Lower lobe of right lung (tissue), 2 donors: ENCODE data around the gene ELF1. TPM values are rescaled to one million over a fixed set of nuclear protein-coding genes. Genes with fewer than 3 reads are reported as not detected.
A peak's percentile ranks its signal among the peaks of the same experiment; 100 is the strongest.
"Not testable (repeated sequence)": the region's sequence is repeated elsewhere in the genome, so short reads cannot be mapped to it uniquely, and the experiment has no call there.

Experiments used
- ATAC-seq, 2 donors: fragments of 200-7000 bp; cut with Tn5 transposase; one replicate each; pipeline ENCODE4 v1.9.1; 2020 to 2022; ENCODE audit warnings: mild to moderate bottlenecking in 2 of 2, moderate library complexity in 2 of 2
- DNase-seq: peaks from one replicate; pipeline ENCODE4 v3.0.0-alpha.2; 2020
- H3K27ac ChIP-seq: fragments of 200-600 bp; one replicate; pipeline ENCODE4 v1.8.0; 2022
- H3K27me3 ChIP-seq: fragments of 200-600 bp; one replicate; pipeline ENCODE4 v1.8.0; 2022; ENCODE audit warnings: low read depth
- H3K36me3 ChIP-seq: fragments of 200-600 bp; one replicate; pipeline ENCODE4 v1.8.0; 2022; ENCODE audit warnings: mild to moderate bottlenecking
- H3K4me1 ChIP-seq: fragments of 200-600 bp; one replicate; pipeline ENCODE4 v1.8.0; 2022
- H3K4me3 ChIP-seq: fragments of 200-600 bp; one replicate; pipeline ENCODE4 v1.8.0; 2022; ENCODE audit warnings: mild to moderate bottlenecking
- H3K9me3 ChIP-seq: fragments of 200-600 bp; one replicate; pipeline ENCODE4 v1.8.0; 2022
- CTCF ChIP-seq: fragments of 200-600 bp; IDR thresholded peaks from one replicate; pipeline ENCODE4 v1.8.0; 2022; ENCODE audit warnings: antibody characterized with exemption, mild to moderate bottlenecking
- intact Hi-C: fragments of 100-400 bp; cut with DNase I; formaldehyde crosslinking; loops from one replicate; pipeline ENCODE4 v1.11.0; 2022
- total RNA-seq: library from RNA; stranded (reverse); fragmentation: NEBNext Ultra II Directional; extraction: Animal tissue kit (Norgen Biotek cat#: 25700); gene quantifications from one replicate; pipeline ENCODE4 v1.2.1, GENCODE V29; 2021
- donor health status: DM: no; HTN: yes; CAD: no; lungs with severe emphysema.

The ELF1 gene
- total RNA-seq, 1 donor from 2014 or later: 98.1 TPM

GRCh38 chr13:40911341-40911740 is 107.8 kb downstream of the ELF1 start:
- no peak for DNase-seq
- Histone ChIP-seq H3K4me3 (no peak overlapping the region), H3K9me3 (no peaks in the 10 kb centered on the region), H3K27me3 (no peaks in the 10 kb centered on the region), H3K27ac (no peak overlapping the region), H3K4me1 (no peaks in the 10 kb centered on the region), H3K36me3 (no peaks in the 10 kb centered on the region)
- intact Hi-C loops: no loop called here
- ATAC-seq: no peak
- TF ChIP-seq CTCF: no peak

- Histone ChIP-seq H3K4me1 (no peaks in the 10 kb centered on the region), H3K9me3 (no peaks in the 10 kb centered on the region), H3K4me3 (no peak overlapping the region), H3K27ac (no peak overlapping the region), H3K27me3 (no peaks in the 10 kb centered on the region), H3K36me3 (no peaks in the 10 kb centered on the region)
- DNase-seq (no peak), ATAC-seq (peak in 1 of 2 donors; percentile 53)
- intact Hi-C loops: no loop called here
- TF ChIP-seq CTCF: no peak
Measured at GRCh38 chr13:40910324-40911050, 108.6 kb downstream of the ELF1 start.

- H3K36me3 ChIP-seq, H3K27me3 ChIP-seq, intact Hi-C loops, H3K4me1 ChIP-seq, H3K4me3 ChIP-seq, H3K27ac ChIP-seq, ATAC-seq, DNase-seq, H3K9me3 ChIP-seq: not testable (repeated sequence)
Measured at GRCh38 chr13:40909541-40910200, 109.4 kb downstream of the ELF1 start.

- ATAC-seq (no peak), DNase-seq (no peak)
- no peaks in the 10 kb centered on the region for H3K36me3 ChIP-seq
- no peaks in the 10 kb centered on the region for H3K9me3 ChIP-seq
- H3K4me1 ChIP-seq: no peaks in the 10 kb centered on the region
- no peak overlapping the region for H3K27ac ChIP-seq
- TF ChIP-seq CTCF: no peak
- H3K4me3 ChIP-seq: no peak overlapping the region
- intact Hi-C loops: no loop called here
- H3K27me3 ChIP-seq: no peaks in the 10 kb centered on the region
Measured at GRCh38 chr13:40908546-40908945, 110.6 kb downstream of the ELF1 start.

- ATAC-seq, H3K4me1 ChIP-seq, H3K4me3 ChIP-seq, H3K27me3 ChIP-seq, H3K9me3 ChIP-seq, DNase-seq, H3K36me3 ChIP-seq, intact Hi-C loops, H3K27ac ChIP-seq: not testable (repeated sequence)
Measured at GRCh38 chr13:40901032-40901431, 118.1 kb downstream of the ELF1 start.

- H3K4me1 ChIP-seq, DNase-seq, H3K9me3 ChIP-seq, H3K27me3 ChIP-seq, intact Hi-C loops, H3K36me3 ChIP-seq, ATAC-seq, H3K4me3 ChIP-seq, H3K27ac ChIP-seq: not testable (repeated sequence)
Measured at GRCh38 chr13:40900568-40900967, 118.5 kb downstream of the ELF1 start.

- Histone ChIP-seq H3K4me1 (no peaks in the 10 kb centered on the region), H3K27me3 (no peaks in the 10 kb centered on the region), H3K36me3 (no peaks in the 10 kb centered on the region), H3K9me3 (no peaks in the 10 kb centered on the region), H3K4me3 (no peak overlapping the region), H3K27ac (no peak overlapping the region)
- ATAC-seq (no peak), DNase-seq (no peak)
- no peak for TF ChIP-seq CTCF
- intact Hi-C loops: no loop called here
Measured at GRCh38 chr13:40897053-40897452, 122.1 kb downstream of the ELF1 start.
